PC-3 (cell line): ENCODE measurements around the gene NEU2. TPM values are rescaled to one million over a fixed set of nuclear protein-coding genes. Genes with fewer than 3 reads are reported as not detected.

Experiments
- ATAC-seq: fragments of 200-7000 bp; cut with Tn5 transposase; 2 replicates; pipeline ENCODE4 v1.9.1; 2020; ENCODE audit warnings: mild to moderate bottlenecking, moderate library complexity
- BruUV-seq: library from RNA; stranded (reverse); fragments of 400-500 nt; replicated peaks from 2 replicates; lab custom pipeline; 2021; lab: Mats Ljungman, UMichigan
- CTCF ChIA-PET: fragments of 300-600 bp; sonication (Branson Sonifier 250); formaldehyde crosslinking; loops from one replicate; lab custom pipeline; 2022; ENCODE audit warnings: antibody characterized with exemption; lab: Charles Lee
- POLR2A ChIA-PET: fragments of 300-600 bp; sonication (Branson Sonifier 250); formaldehyde crosslinking; loops from one replicate; lab custom pipeline; 2022; ENCODE audit warnings: antibody characterized with exemption; ENCODE audit not compliant: unreplicated experiment; lab: Charles Lee
- DNase-seq: peaks from one replicate; pipeline ENCODE4 v3.0.0-alpha.2; 2015
- H2AFZ ChIP-seq: fragments of 300-600 bp; sonication (generic); 2 replicates; pipeline ENCODE4 v1.6.0; 2016; ENCODE audit warnings: antibody characterized with exemption, low read length
- H3F3A ChIP-seq: fragments of 300-600 bp; sonication (generic); one replicate; pipeline ENCODE4 v1.6.0; 2017; ENCODE audit warnings: antibody characterized with exemption, low read length, control low read depth, mild to moderate bottlenecking; ENCODE audit not compliant: unreplicated experiment
- H3K27ac ChIP-seq: fragments of 300-600 bp; sonication (generic); 2 replicates; pipeline ENCODE4 v1.5.1; 2016; ENCODE audit warnings: mild to moderate bottlenecking, low read length
- H3K27me3 ChIP-seq: fragments of 300-600 bp; sonication (generic); 2 replicates; pipeline ENCODE4 v1.6.1; 2016; ENCODE audit warnings: low read length, mixed read lengths
- H3K36me3 ChIP-seq: fragments of 300-600 bp; sonication (generic); 2 replicates; pipeline ENCODE4 v1.6.1; 2016; ENCODE audit warnings: low read depth, mixed run types, low read length, mixed read lengths
- H3K4me1 ChIP-seq: fragments of 300-600 bp; sonication (generic); 2 replicates; pipeline ENCODE4 v1.5.1; 2016; ENCODE audit warnings: low read length; ENCODE audit not compliant: insufficient read depth
- H3K4me2 ChIP-seq: fragments of 300-600 bp; sonication (generic); 2 replicates; pipeline ENCODE4 v1.6.0; 2016; ENCODE audit warnings: low read length
- H3K4me3 ChIP-seq: fragments of 300-600 bp; sonication (generic); 2 replicates; pipeline ENCODE4 v1.5.1; 2016; ENCODE audit warnings: mild to moderate bottlenecking, low read length, mixed read lengths
- H3K79me2 ChIP-seq: fragments of 300-600 bp; sonication (generic); 2 replicates; pipeline ENCODE4 v1.6.1; 2017; ENCODE audit warnings: low read length, mixed read lengths
- H3K9ac ChIP-seq: fragments of 300-600 bp; sonication (generic); 2 replicates; pipeline ENCODE4 v1.6.0; 2016; ENCODE audit warnings: mild to moderate bottlenecking, low read length
- H3K9me2 ChIP-seq: fragments of 300-600 bp; sonication (generic); replicated peaks from 2 replicates; pipeline ENCODE4 v1.6.1; 2016; ENCODE audit warnings: mixed run types, low read length, mixed read lengths
- H3K9me3 ChIP-seq: fragments of 300-600 bp; sonication (generic); 2 replicates; pipeline ENCODE4 v1.6.1; 2016; ENCODE audit warnings: low read length, mixed read lengths
- H4K20me1 ChIP-seq: fragments of 300-600 bp; sonication (generic); 2 replicates; pipeline ENCODE4 v1.6.1; 2016; ENCODE audit warnings: low read length, mixed read lengths
- CTCF ChIP-seq: fragments of 300-600 bp; sonication (generic); conservative IDR thresholded peaks from 2 replicates; pipeline ENCODE4 v1.5.1; 2017; ENCODE audit warnings: antibody characterized with exemption, low read depth, mild to moderate bottlenecking, low read length
- EZH2 ChIP-seq: fragments of 300-600 bp; sonication (generic); IDR thresholded peaks from one replicate; pipeline ENCODE4 v1.6.1; 2017; ENCODE audit warnings: antibody characterized with exemption, mild to moderate bottlenecking, low read length; ENCODE audit not compliant: unreplicated experiment
- EZH2phosphoT487 ChIP-seq: fragments of 300-600 bp; sonication (generic); IDR thresholded peaks from 2 replicates; pipeline ENCODE4 v1.6.1; 2018; ENCODE audit warnings: mild to moderate bottlenecking, antibody characterized with exemption, low read length, borderline replicate concordance
- intact Hi-C: fragments of 100-400 bp; cut with micrococcal nuclease; formaldehyde crosslinking; loops from 2 replicates; pipeline ENCODE4 v1.9.0; 2023
- total RNA-seq: library from RNA; depleted of rRNA; stranded (reverse); fragments of >200 nt; gene quantifications from 2 replicates; pipeline ENCODE4 v1.2.3, GENCODE V29; 2014

Gene NEU2
- total RNA-seq, 1 experiment from 2014 or later: 4.5 TPM

DNA sequence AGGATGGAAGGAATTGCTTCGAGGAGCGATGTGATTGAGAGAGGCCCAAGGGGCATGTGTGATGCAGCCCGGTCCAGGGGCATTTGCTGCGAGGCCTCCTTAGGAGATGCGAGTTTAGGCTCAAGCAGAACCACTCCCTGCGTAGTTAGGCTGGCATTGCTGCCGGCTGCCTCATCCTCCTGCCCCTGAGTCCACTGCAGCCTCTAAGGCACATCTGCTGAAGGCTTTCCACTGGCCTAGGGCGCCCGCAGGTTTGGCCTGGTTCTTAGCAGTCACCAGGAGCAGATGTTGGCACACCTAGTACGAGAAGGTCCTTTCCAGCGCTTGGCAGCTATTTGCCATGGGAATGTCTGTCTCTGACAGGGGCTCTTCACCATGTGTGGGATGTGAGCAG lies 48.4 kb downstream of the NEU2 start:
- CTCF ChIA-PET: no interaction called here
- TF ChIP-seq EZH2 (no peak), EZH2phosphoT487 (no peak), CTCF (no peak)
- Histone ChIP-seq H3K9ac (no peak overlapping the region), H3K4me2 (no peak overlapping the region), H4K20me1 (no peaks in the 10 kb centered on the region), H3K4me1 (no peaks in the 10 kb centered on the region), H3K36me3 (no peaks in the 10 kb centered on the region), H2AFZ (no peak overlapping the region), H3K79me2 (no peaks in the 10 kb centered on the region), H3K27ac (no peak overlapping the region), H3K4me3 (no peak overlapping the region), H3K9me3 (no peaks in the 10 kb centered on the region), H3K27me3 (no peaks in the 10 kb centered on the region), H3F3A (no peaks in the 10 kb centered on the region), H3K9me2 (no peaks in the 10 kb centered on the region)
- BruUV-seq: no TSS peak
- ATAC-seq: no peak
- intact Hi-C loops: no loop called here
- POLR2A ChIA-PET: no interaction called here
- no peak for DNase-seq

GRCh38 chr2:233081232-233081730 lies 48.8 kb downstream of the NEU2 start:
- H3K79me2 ChIP-seq: no peaks in the 10 kb centered on the region
- H3K9me3 ChIP-seq: no peaks in the 10 kb centered on the region
- ChIA-PET CTCF (no interaction called here), POLR2A (no interaction called here)
- H3K27me3 ChIP-seq: no peaks in the 10 kb centered on the region
- DNase-seq (no peak), ATAC-seq (no peak)
- H3K27ac ChIP-seq: no peak overlapping the region
- no peaks in the 10 kb centered on the region for H4K20me1 ChIP-seq
- no peak overlapping the region for H3K4me3 ChIP-seq
- intact Hi-C loops: no loop called here
- BruUV-seq: no TSS peak
- no peak overlapping the region for H2AFZ ChIP-seq
- H3K4me1 ChIP-seq: no peaks in the 10 kb centered on the region
- H3K9ac ChIP-seq: no peak overlapping the region
- no peaks in the 10 kb centered on the region for H3F3A ChIP-seq
- no peaks in the 10 kb centered on the region for H3K9me2 ChIP-seq
- H3K36me3 ChIP-seq: no peaks in the 10 kb centered on the region
- no peak for TF ChIP-seq EZH2phosphoT487
- no peak for TF ChIP-seq CTCF
- TF ChIP-seq EZH2: no peak
- H3K4me2 ChIP-seq: no peak overlapping the region

DNA sequence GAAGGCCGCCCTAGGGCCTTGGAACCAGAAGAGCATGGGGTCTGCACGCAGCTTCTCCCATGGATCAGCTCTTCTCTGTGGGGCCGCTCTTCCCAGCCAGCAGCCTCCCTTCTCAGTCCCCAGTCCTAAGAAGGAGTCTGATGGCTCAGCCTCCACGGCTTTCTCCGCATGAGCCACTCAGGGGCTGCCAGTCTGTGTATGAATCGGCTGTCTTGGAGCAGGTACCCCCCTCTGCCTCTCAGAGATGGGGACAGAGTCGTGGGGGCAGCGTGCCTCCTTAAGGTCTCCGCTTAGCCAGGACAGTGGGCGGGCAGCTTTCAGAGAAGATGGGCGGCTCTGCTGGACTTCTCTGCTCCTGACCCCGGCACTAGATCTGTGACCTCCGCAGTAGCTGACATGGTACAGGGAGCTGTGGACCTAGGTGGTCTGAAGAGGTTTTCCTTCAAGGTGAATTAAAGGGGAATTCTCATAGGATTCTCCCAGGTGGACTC lies 49.3 kb downstream of the NEU2 start:
- Histone ChIP-seq H3K9me2 (no peaks in the 10 kb centered on the region), H2AFZ (no peak overlapping the region), H3K4me2 (no peak overlapping the region), H3K36me3 (no peaks in the 10 kb centered on the region), H3K4me1 (peaks cover 4% of the 10 kb centered on the region), H4K20me1 (no peaks in the 10 kb centered on the region), H3K9ac (no peak overlapping the region), H3K9me3 (no peaks in the 10 kb centered on the region), H3K27me3 (no peaks in the 10 kb centered on the region), H3K4me3 (no peak overlapping the region), H3K79me2 (no peaks in the 10 kb centered on the region), H3F3A (no peaks in the 10 kb centered on the region), H3K27ac (no peak overlapping the region)
- DNase-seq: no peak
- POLR2A ChIA-PET: no interaction called here
- no peak for ATAC-seq
- CTCF ChIA-PET: no interaction called here
- intact Hi-C loops: no loop called here
- no peak for TF ChIP-seq EZH2
- TF ChIP-seq CTCF: no peak
- TF ChIP-seq EZH2phosphoT487: no peak
- BruUV-seq: no TSS peak
